HEK293 (cell line): Measurements from ENCODE around the gene JAK3.

Experiments
- CTCF ChIA-PET: fragments of 350-600 bp; formaldehyde crosslinking; extraction: SDS; loops from one replicate; lab custom pipeline; 2021; ENCODE audit warnings: antibody characterized with exemption; lab: Yijun Ruan, JAX
- POLR2A ChIA-PET: fragments of 300-600 bp; formaldehyde crosslinking; extraction: SDS; loops from one replicate; lab custom pipeline; 2020; ENCODE audit warnings: antibody characterized with exemption, inconsistent platforms; lab: Yijun Ruan, JAX
- H3K27ac ChIP-seq: fragments of 200-500 bp; sonication (Bioruptor generic); 2 replicates; pipeline ENCODE4 v1.5.1; 2014; ENCODE audit warnings: low read depth, low read length, control low read depth, inconsistent platforms; ENCODE audit errors: extremely low read depth
- H3K36me3 ChIP-seq, 2 experiments: fragments of 200-500 bp in 1 of 2; sonication (Bioruptor generic) in 1 of 2; 1 replicate in 1 of 2; 2 replicates in 1 of 2; pipeline ENCODE4 v1.5.1; 2014 to 2017; ENCODE audit warnings: inconsistent platforms in 2 of 2, low read length in 2 of 2; ENCODE audit not compliant: control insufficient read depth in 2 of 2, insufficient read depth in 1 of 2
- H3K4me1 ChIP-seq: fragments of 200-500 bp; sonication (Bioruptor generic); 2 replicates; pipeline ENCODE4 v1.5.1; 2014; ENCODE audit warnings: mild to moderate bottlenecking, low read length, inconsistent platforms; ENCODE audit not compliant: control insufficient read depth, insufficient read depth
- H3K4me3 ChIP-seq: 2 replicates; pipeline ENCODE4 v1.5.1; 2011; ENCODE audit warnings: low read depth, mild to moderate bottlenecking, control low read depth, low read length, moderate library complexity
- H3K9me3 ChIP-seq: fragments of 200-500 bp; sonication (Bioruptor generic); 2 replicates; pipeline ENCODE4 v1.5.1; 2014; ENCODE audit warnings: low read depth, low read length, inconsistent platforms; ENCODE audit not compliant: control insufficient read depth, insufficient read depth
- KLF9 ChIP-seq: fragments of 450-650 bp; formaldehyde crosslinking; IDR thresholded peaks from 2 replicates; pipeline ENCODE4 v1.5.1; 2016; ENCODE audit warnings: missing biosample characterization, missing genetic modification characterization, low read depth
- RBAK ChIP-seq: fragments of 450-650 bp; formaldehyde crosslinking; IDR thresholded peaks from 2 replicates; pipeline ENCODE4 v1.5.1; 2016; ENCODE audit warnings: missing biosample characterization, missing genetic modification characterization
- SP2 ChIP-seq: fragments of 450-650 bp; formaldehyde crosslinking; IDR thresholded peaks from 2 replicates; pipeline ENCODE4 v1.5.1; 2016; ENCODE audit warnings: missing biosample characterization, missing genetic modification characterization
- TRIM28 ChIP-seq: IDR thresholded peaks from 2 replicates; pipeline ENCODE4 v1.6.1; 2011; ENCODE audit warnings: low read length, control low read depth, borderline replicate concordance
- ZFP3 ChIP-seq: fragments of 450-650 bp; formaldehyde crosslinking; IDR thresholded peaks from 2 replicates; pipeline ENCODE4 v1.5.1; 2016; ENCODE audit warnings: low read depth, missing biosample characterization, missing genetic modification characterization
- ZNF394 ChIP-seq: fragments of 450-650 bp; formaldehyde crosslinking; IDR thresholded peaks from 2 replicates; pipeline ENCODE4 v1.5.1; 2016; ENCODE audit warnings: missing biosample characterization, missing genetic modification characterization, mild to moderate bottlenecking, moderate library complexity, borderline replicate concordance
- ZNF404 ChIP-seq: fragments of 450-650 bp; formaldehyde crosslinking; IDR thresholded peaks from 2 replicates; pipeline ENCODE4 v1.5.1; 2017; ENCODE audit warnings: missing biosample characterization, missing genetic modification characterization
- ZNF623 ChIP-seq: fragments of 450-650 bp; formaldehyde crosslinking; IDR thresholded peaks from 2 replicates; pipeline ENCODE4 v1.5.1; 2016; ENCODE audit warnings: missing biosample characterization, missing genetic modification characterization
- ZNF660 ChIP-seq: fragments of 450-650 bp; IDR thresholded peaks from 2 replicates; pipeline ENCODE4 v1.5.1; 2018; ENCODE audit warnings: missing biosample characterization, mild to moderate bottlenecking, missing genetic modification characterization
- ZNF664 ChIP-seq: fragments of 450-650 bp; formaldehyde crosslinking; IDR thresholded peaks from 2 replicates; pipeline ENCODE4 v1.5.1; 2016; ENCODE audit warnings: missing biosample characterization, missing genetic modification characterization
- ZNF670 ChIP-seq: fragments of 450-650 bp; formaldehyde crosslinking; IDR thresholded peaks from 2 replicates; pipeline ENCODE4 v1.5.1; 2016; ENCODE audit warnings: missing biosample characterization, missing genetic modification characterization, low read depth
- ZNF747 ChIP-seq: fragments of 450-650 bp; formaldehyde crosslinking; IDR thresholded peaks from 2 replicates; pipeline ENCODE4 v1.5.1; 2016; ENCODE audit warnings: missing biosample characterization, missing genetic modification characterization
- ZNF776 ChIP-seq: fragments of 450-650 bp; formaldehyde crosslinking; IDR thresholded peaks from 2 replicates; pipeline ENCODE4 v1.5.0; 2017; ENCODE audit warnings: missing biosample characterization, missing genetic modification characterization, borderline replicate concordance
- ZXDB ChIP-seq: fragments of 450-650 bp; formaldehyde crosslinking; IDR thresholded peaks from 2 replicates; pipeline ENCODE4 v1.5.1; 2016; ENCODE audit warnings: missing biosample characterization, missing genetic modification characterization
- TF ChIP-seq, protein P1 (sequence below): fragments of 450-650 bp; formaldehyde crosslinking; IDR thresholded peaks from 2 replicates; pipeline ENCODE4 v1.5.1; 2017; ENCODE audit warnings: missing biosample characterization, mild to moderate bottlenecking, missing genetic modification characterization, moderate library complexity
- TF ChIP-seq, protein P2 (sequence below): fragments of 450-650 bp; formaldehyde crosslinking; IDR thresholded peaks from 2 replicates; pipeline ENCODE4 v1.5.1; 2016; ENCODE audit warnings: missing biosample characterization, missing genetic modification characterization
- TF ChIP-seq, protein P3 (sequence below): fragments of 450-650 bp; formaldehyde crosslinking; IDR thresholded peaks from 2 replicates; pipeline ENCODE4 v1.5.1; 2016; ENCODE audit warnings: missing biosample characterization, missing genetic modification characterization

The JAK3 gene

DNA sequence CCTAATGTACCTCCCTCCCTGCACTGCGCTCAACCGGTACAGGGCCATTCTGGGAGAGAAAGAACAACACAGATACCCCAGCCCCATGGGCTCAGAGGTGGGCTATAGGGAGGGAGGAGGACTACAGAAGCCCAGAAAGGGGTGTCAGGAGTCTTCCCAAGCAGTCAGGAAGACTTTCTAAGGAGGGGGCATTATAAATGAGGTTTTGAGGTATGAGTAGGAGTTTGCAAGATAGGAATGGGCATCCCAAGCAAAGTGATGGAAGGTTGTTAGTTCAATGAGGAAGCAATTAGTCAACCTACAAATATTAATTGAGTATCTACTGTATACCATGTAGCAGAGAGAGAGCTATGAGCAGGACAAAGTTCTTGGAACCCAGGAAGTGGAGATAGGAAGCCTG is 59.1 kb downstream of the JAK3 start:
- Histone ChIP-seq H3K4me1 (peaks cover 4% of the 10 kb centered on the region; the same call in 1 of the 2 replicates), H3K27ac (no peak overlapping the region), H3K9me3 (no peaks in the 10 kb centered on the region), H3K4me3 (no peak overlapping the region), H3K36me3 (no peaks in the 10 kb centered on the region)
- ChIA-PET CTCF (interaction anchor here (0.5 to 0.8 kb wide), 3 partner anchors 11 to 14 kb away, joined by 3 read pairs; no protein-coding TSS in a partner anchor), POLR2A (interaction anchor here (0.8 kb wide), 1 partner anchor 16 kb away, joined by 4 read pairs; no protein-coding TSS in a partner anchor)
- TF ChIP-seq ZNF776 (tag by site-specific recombination), result no peak
- no peak for TF ChIP-seq ZNF670
- TF ChIP-seq RBAK, result no peak
- peak; percentile 99 for TF ChIP-seq ZFP3 (tag by site-specific recombination)
- TF ChIP-seq TRIM28, result no peak
- TF ChIP-seq ZNF404 (tag by site-specific recombination), result no peak
- peak; percentile 69 for TF ChIP-seq ZNF664 (tag by site-specific recombination)

DNA sequence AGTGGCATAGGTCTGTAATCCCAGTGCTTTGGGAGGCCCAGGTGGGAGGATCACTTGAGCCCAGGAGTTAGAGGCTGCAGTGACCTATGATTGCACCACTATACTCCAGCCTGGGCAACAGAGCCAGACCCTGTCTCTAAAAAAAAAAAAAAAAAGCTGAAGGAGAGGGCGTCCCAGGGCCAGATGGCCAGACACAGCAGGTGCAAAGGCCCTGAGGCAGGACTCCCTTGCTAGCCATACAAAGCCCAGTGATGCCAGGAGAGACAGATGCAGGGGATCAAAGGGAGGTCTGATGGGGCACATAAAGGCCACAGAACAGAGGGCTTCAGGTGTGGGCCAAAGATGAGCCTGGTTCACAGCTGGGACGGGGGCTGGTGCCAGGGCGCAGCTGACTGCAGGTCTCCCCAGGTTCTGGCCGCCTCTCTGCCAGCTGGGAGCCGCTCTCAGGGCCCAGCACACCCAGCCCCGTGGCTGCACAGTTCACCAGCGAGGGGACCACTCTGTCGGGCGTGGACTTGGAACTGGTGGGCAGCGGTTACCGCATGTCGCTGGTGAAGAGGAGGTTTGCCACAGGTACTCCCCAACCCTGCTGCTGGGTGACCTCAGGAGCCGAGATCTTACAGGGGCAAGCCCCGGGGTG is 60.4 kb downstream of the JAK3 start:
- Histone ChIP-seq H3K27ac (no peak overlapping the region), H3K9me3 (no peaks in the 10 kb centered on the region), H3K4me1 (peaks cover 4% of the 10 kb centered on the region; the same call in 1 of the 2 replicates), H3K4me3 (no peak overlapping the region), H3K36me3 (no peaks in the 10 kb centered on the region)
- POLR2A ChIA-PET, result no interaction called here
- CTCF ChIA-PET, result no interaction called here
- no peak for TF ChIP-seq KLF9 (tag by site-specific recombination)
- TF ChIP-seq, protein P1, sequence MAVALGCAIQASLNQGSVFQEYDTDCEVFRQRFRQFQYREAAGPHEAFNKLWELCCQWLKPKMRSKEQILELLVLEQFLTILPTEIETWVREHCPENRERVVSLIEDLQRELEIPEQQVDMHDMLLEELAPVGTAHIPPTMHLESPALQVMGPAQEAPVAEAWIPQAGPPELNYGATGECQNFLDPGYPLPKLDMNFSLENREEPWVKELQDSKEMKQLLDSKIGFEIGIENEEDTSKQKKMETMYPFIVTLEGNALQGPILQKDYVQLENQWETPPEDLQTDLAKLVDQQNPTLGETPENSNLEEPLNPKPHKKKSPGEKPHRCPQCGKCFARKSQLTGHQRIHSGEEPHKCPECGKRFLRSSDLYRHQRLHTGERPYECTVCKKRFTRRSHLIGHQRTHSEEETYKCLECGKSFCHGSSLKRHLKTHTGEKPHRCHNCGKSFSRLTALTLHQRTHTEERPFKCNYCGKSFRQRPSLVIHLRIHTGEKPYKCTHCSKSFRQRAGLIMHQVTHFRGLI, result no peak
- TF ChIP-seq ZNF660 (tag by site-specific recombination), result no peak
- TF ChIP-seq ZXDB (tag by site-specific recombination), result no peak
- TF ChIP-seq ZNF747 (tag by site-specific recombination), result no peak
- TF ChIP-seq SP2 (tag by site-specific recombination), result no peak
- TF ChIP-seq, protein P2, sequence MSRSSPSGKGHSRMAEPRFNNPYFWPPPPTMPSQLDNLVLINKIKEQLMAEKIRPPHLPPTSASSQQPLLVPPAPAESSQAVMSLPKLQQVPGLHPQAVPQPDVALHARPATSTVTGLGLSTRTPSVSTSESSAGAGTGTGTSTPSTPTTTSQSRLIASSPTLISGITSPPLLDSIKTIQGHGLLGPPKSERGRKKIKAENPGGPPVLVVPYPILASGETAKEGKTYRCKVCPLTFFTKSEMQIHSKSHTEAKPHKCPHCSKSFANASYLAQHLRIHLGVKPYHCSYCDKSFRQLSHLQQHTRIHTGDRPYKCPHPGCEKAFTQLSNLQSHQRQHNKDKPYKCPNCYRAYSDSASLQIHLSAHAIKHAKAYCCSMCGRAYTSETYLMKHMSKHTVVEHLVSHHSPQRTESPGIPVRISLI (tag by site-specific recombination), result peak; percentile 75
- TF ChIP-seq, protein P3, sequence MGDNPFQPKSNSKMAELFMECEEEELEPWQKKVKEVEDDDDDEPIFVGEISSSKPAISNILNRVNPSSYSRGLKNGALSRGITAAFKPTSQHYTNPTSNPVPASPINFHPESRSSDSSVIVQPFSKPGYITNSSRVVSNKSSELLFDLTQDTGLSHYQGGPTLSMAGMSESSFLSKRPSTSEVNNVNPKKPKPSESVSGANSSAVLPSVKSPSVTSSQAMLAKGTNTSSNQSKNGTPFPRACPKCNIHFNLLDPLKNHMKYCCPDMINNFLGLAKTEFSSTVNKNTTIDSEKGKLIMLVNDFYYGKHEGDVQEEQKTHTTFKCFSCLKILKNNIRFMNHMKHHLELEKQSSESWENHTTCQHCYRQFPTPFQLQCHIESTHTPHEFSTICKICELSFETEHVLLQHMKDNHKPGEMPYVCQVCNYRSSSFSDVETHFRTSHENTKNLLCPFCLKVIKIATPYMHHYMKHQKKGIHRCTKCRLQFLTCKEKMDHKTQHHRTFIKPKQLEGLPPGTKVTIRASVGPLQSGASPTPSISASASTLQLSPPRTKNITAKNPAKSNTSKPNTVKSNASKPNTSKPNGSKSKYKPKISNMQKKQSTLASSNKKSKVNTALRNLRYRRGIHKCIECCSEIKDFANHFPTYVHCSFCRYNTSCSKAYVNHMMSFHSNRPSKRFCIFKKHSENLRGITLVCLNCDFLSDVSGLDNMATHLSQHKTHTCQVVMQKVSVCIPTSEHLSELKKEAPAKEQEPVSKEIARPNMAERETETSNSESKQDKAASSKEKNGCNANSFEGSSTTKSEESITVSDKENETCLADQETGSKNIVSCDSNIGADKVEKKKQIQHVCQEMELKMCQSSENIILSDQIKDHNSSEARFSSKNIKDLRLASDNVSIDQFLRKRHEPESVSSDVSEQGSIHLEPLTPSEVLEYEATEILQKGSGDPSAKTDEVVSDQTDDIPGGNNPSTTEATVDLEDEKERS (tag by site-specific recombination), result 0 out of 2 replicates have a peak, but pooled peaks have one; percentile 19
- TF ChIP-seq ZNF394 (tag by site-specific recombination), result no peak
- TF ChIP-seq ZNF623 (tag by site-specific recombination), result peak; percentile 99
